Measurements from ENCODE around the gene BOD1. TPM values are rescaled to one million over a fixed set of nuclear protein-coding genes. Genes with fewer than 3 reads are reported as not detected.

The BOD1 gene
- polyA plus RNA-seq, 6 donors from 2014 or later, result 12.3 to 34.2 (median 20.3) TPM

- Mint-ChIP-seq H3K36me3 (no peaks in the 10 kb centered on the region), H3K27me3 (peaks cover 4 to 24% (median 16%) of the 10 kb centered on the region in 3 donors), H3K27ac (peak overlapping the region in 1 of 6 donors; percentile 20), H3K9me3 (no peaks in the 10 kb centered on the region), H3K4me1 (peaks cover 3 to 8% (median 3%) of the 10 kb centered on the region in 3 donors), H3K4me3 (no peak overlapping the region)
- ATAC-seq (ENCODE audit: low read depth in 2 of 2) (no peak), DNase-seq (no peak)
These were observed 15.0 kb upstream of the BOD1 start for GRCh38 chr5:173631478-173631877.

DNA sequence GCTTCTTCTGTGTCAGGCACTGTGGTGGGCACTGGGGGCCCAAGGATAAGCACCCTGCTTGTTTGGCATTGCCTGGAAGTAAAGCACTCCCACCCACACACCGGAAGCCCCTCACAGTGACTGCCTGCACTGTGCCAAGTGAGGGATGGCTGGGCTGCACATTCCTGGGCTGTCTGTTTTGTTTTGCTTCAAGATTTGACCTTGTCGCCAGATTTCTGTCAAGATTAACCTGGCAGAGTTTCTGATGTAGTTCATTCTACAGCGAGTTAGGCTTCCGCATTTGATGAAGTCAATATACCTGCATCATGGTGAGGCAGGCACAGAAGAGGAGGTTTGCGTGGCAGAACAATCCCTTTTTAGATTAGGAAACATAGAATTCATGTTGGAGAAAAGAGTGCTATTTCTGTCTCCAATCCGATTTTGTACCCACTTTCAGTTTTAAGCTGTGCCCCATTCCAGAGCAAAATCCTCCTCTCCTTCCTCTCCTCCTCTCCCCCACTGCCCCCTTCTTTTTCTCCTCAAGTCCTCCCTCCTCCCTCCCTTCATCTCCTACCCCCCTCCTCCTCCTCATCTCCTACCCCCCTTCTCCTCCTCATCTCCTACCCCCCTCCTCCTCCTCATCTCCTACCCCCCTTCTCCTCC is 14.4 kb upstream of the BOD1 start:
- peaks cover 6 to 13% (median 6%) of the 10 kb centered on the region in 3 donors for H3K4me1 Mint-ChIP-seq
- ATAC-seq (ENCODE audit: low read depth in 2 of 2) (no peak), DNase-seq (no peak)
- no peaks in the 10 kb centered on the region for H3K36me3 Mint-ChIP-seq
- peaks cover 4 to 24% (median 16%) of the 10 kb centered on the region in 3 donors for H3K27me3 Mint-ChIP-seq
- no peaks in the 10 kb centered on the region for H3K9me3 Mint-ChIP-seq
- H3K4me3 Mint-ChIP-seq, result no peak overlapping the region
- H3K27ac Mint-ChIP-seq, result peak overlapping the region in 2 of 6 donors; percentile 56 to 59

GRCh38 chr5:173629628-173630027 is 13.2 kb upstream of the BOD1 start:
- Mint-ChIP-seq H3K9me3 (no peaks in the 10 kb centered on the region), H3K27me3 (peaks cover 4 to 19% (median 16%) of the 10 kb centered on the region in 3 donors)

GRCh38 chr5:173628501-173628900 is 12.1 kb upstream of the BOD1 start:
- H3K4me1 Mint-ChIP-seq, result peaks cover 9 to 18% (median 14%) of the 10 kb centered on the region in 3 donors
- H3K36me3 Mint-ChIP-seq, result no peaks in the 10 kb centered on the region
- H3K4me3 Mint-ChIP-seq, result peak overlapping the region in 1 of 8 donors; percentile 22

More at GRCh38 chr5:173629628-173630027, 13.2 kb upstream of the BOD1 start:
- no peak overlapping the region for H3K4me3 Mint-ChIP-seq
- DNase-seq, result no peak
- ATAC-seq (ENCODE audit: low read depth in 2 of 2), result no peak
- H3K4me1 Mint-ChIP-seq, result peaks cover 9 to 18% (median 14%) of the 10 kb centered on the region in 3 donors
- H3K27ac Mint-ChIP-seq, result no peak overlapping the region
- no peaks in the 10 kb centered on the region for H3K36me3 Mint-ChIP-seq

DNA sequence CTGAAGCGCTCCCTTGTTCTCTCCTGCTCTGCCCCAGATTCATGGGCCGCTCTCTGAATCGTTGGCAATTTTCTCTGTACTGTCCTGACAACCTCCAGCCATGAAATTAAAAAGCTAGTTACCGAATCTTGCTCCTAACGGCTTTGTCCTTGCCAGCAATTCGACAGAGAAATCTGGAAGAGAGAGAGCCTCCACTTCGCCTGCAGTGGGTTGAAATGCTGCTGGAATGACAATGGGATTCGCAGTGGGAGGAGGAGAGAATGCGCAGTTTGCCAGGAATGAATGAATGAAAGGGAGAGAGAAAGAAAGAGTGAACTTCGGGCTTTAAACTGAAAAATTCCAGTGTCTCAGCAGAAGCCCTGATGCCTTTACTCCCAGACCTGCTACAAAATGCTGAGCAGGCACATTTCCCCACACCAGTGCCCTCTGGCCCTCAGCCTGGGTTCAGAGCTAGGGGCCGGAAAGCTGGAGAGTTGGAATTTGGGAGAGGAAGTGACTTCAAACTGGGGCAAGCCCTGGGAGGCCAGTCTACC is 11.5 kb upstream of the BOD1 start:
- Mint-ChIP-seq H3K4me3 (no peak overlapping the region), H3K9me3 (no peaks in the 10 kb centered on the region), H3K36me3 (no peaks in the 10 kb centered on the region), H3K27ac (peak overlapping the region in 1 of 6 donors; percentile 56), H3K4me1 (peaks cover 9 to 18% (median 14%) of the 10 kb centered on the region in 3 donors), H3K27me3 (peaks cover 4 to 20% (median 16%) of the 10 kb centered on the region in 3 donors)
- no peak for ATAC-seq (ENCODE audit: low read depth in 2 of 2)
- no peak for DNase-seq

More at GRCh38 chr5:173628501-173628900, 12.1 kb upstream of the BOD1 start:
- Mint-ChIP-seq H3K9me3 (no peaks in the 10 kb centered on the region), H3K27ac (peak overlapping the region in 1 of 6 donors; percentile 62), H3K27me3 (peaks cover 4 to 18% (median 16%) of the 10 kb centered on the region in 3 donors)
- no peak for DNase-seq
- ATAC-seq (ENCODE audit: low read depth in 2 of 2), result no peak

DNA sequence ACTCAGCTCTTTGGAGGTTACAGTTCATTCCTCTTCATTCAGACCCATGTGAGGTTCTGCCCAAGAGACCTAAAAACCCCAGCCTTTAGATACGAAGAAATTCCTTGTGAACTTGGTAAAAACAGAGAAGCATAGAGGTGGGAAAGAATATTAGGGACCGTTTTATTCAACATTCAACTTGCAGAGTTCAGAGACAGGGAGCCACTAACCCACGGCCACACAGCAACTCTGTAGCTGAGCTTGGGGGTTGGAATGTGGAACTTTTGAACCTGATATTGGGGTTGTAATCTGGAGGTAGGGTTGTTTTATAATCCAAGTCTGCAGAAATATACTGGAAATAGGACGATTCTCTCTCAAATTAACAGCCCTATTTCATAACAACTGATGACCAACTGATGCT is 10.8 kb upstream of the BOD1 start:
- DNase-seq (no peak), ATAC-seq (ENCODE audit: low read depth in 2 of 2) (no peak)
- H3K36me3 Mint-ChIP-seq, result no peaks in the 10 kb centered on the region
- H3K27ac Mint-ChIP-seq, result peak overlapping the region in 1 of 6 donors; percentile 56
- H3K4me1 Mint-ChIP-seq, result peaks cover 9 to 14% (median 14%) of the 10 kb centered on the region in 3 donors
- no peak overlapping the region for H3K4me3 Mint-ChIP-seq
- H3K9me3 Mint-ChIP-seq, result no peaks in the 10 kb centered on the region
- H3K27me3 Mint-ChIP-seq, result peaks cover 4 to 15% (median 9%) of the 10 kb centered on the region in 3 donors

GRCh38 chr5:173626505-173626820 is 10.0 kb upstream of the BOD1 start:
- no peak overlapping the region for H3K4me3 Mint-ChIP-seq
- H3K27ac Mint-ChIP-seq, result peak overlapping the region in 1 of 6 donors; percentile 13
- no peak for ATAC-seq (ENCODE audit: low read depth in 2 of 2)
- H3K4me1 Mint-ChIP-seq, result peaks cover 9 to 14% (median 14%) of the 10 kb centered on the region in 3 donors
- no peaks in the 10 kb centered on the region for H3K9me3 Mint-ChIP-seq
- no peaks in the 10 kb centered on the region for H3K36me3 Mint-ChIP-seq
- no peak for DNase-seq
- H3K27me3 Mint-ChIP-seq, result peaks cover 4 to 11% (median 4%) of the 10 kb centered on the region in 3 donors

GRCh38 chr5:173625673-173626504 is 9.4 kb upstream of the BOD1 start:
- Mint-ChIP-seq H3K4me1 (peaks cover 9 to 14% (median 14%) of the 10 kb centered on the region in 3 donors), H3K9me3 (no peaks in the 10 kb centered on the region), H3K27ac (peak overlapping the region in 1 of 6 donors; percentile 76), H3K36me3 (no peaks in the 10 kb centered on the region), H3K4me3 (no peak overlapping the region), H3K27me3 (peaks cover 0 to 8% (median 4%) of the 10 kb centered on the region in 3 donors)
- DNase-seq (peak; percentile 9), ATAC-seq (ENCODE audit: low read depth in 2 of 2) (peak; percentile 91 to 93)

DNA sequence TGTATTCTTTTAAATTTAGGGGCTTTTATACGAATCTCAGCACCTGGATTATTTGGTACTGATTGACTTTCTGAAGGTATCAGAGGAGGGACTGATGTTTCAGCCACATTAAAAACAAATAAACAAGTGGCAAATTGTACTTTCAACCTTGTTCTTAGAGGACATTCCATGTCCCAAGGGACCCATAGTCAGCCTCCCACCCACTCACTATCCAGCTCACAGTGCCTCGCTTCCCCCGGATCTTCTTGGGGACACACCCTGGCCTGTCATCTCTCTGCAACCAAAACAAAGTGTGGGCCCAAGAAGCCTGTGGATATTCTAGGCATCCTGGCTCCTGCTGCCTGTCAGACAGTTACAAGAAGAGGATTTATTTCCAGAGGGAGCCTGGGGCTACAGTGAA is 8.8 kb upstream of the BOD1 start:
- DNase-seq (no peak), ATAC-seq (ENCODE audit: low read depth in 2 of 2) (no peak)
- H3K4me1 Mint-ChIP-seq, result peaks cover 9 to 14% (median 14%) of the 10 kb centered on the region in 3 donors
- H3K27me3 Mint-ChIP-seq, result peaks cover 0 to 8% (median 4%) of the 10 kb centered on the region in 3 donors
- no peaks in the 10 kb centered on the region for H3K9me3 Mint-ChIP-seq
- no peak overlapping the region for H3K27ac Mint-ChIP-seq
- H3K4me3 Mint-ChIP-seq, result no peak overlapping the region
- H3K36me3 Mint-ChIP-seq, result no peaks in the 10 kb centered on the region

GRCh38 chr5:173624282-173624681 is 7.8 kb upstream of the BOD1 start:
- H3K27me3 Mint-ChIP-seq, result peaks cover 0 to 6% (median 4%) of the 10 kb centered on the region in 3 donors

GRCh38 chr5:173623789-173624188 is 7.3 kb upstream of the BOD1 start:
- no peak for ATAC-seq (ENCODE audit: low read depth in 2 of 2)
- no peaks in the 10 kb centered on the region for H3K36me3 Mint-ChIP-seq

More at GRCh38 chr5:173624282-173624681, 7.8 kb upstream of the BOD1 start:
- Mint-ChIP-seq H3K36me3 (no peaks in the 10 kb centered on the region), H3K4me3 (no peak overlapping the region), H3K27ac (peak overlapping the region in 1 of 6 donors; percentile 21), H3K9me3 (no peaks in the 10 kb centered on the region), H3K4me1 (peaks cover 9 to 14% (median 14%) of the 10 kb centered on the region in 3 donors)
- DNase-seq (no peak), ATAC-seq (ENCODE audit: low read depth in 2 of 2) (no peak)

DNA sequence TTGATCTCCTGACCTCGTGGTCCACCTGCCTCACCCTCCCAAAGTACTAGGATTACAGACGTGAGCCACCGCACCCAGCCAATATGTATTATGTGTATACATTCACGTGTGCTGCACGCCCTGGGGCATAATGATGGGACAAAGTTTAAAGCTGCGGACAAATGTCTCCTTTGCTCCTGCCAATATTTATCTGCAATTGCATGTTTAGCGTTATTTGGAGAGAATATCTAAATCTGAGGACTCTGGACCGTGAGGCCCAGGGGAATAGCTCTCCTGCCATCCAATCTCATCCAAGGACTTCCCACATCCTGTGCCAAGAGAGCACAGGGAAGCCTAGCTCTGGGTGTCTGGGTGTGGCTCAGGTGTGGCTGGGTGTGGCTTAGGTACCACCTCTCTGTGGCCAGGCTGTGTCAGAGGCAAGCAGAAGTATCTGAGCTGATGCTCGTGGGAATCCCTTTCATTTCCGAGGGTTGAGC is 6.9 kb upstream of the BOD1 start:
- ATAC-seq (ENCODE audit: low read depth in 2 of 2), result no peak
- peaks cover 0 to 4% (median 0%) of the 10 kb centered on the region in 3 donors for H3K27me3 Mint-ChIP-seq
- H3K36me3 Mint-ChIP-seq, result no peaks in the 10 kb centered on the region
- H3K4me1 Mint-ChIP-seq, result peaks cover 9 to 20% (median 18%) of the 10 kb centered on the region in 3 donors
- H3K4me3 Mint-ChIP-seq, result no peak overlapping the region
- H3K9me3 Mint-ChIP-seq, result no peaks in the 10 kb centered on the region
- no peak overlapping the region for H3K27ac Mint-ChIP-seq
- no peak for DNase-seq

More at GRCh38 chr5:173623789-173624188, 7.3 kb upstream of the BOD1 start:
- Mint-ChIP-seq H3K4me3 (no peak overlapping the region), H3K27ac (no peak overlapping the region), H3K9me3 (no peaks in the 10 kb centered on the region), H3K4me1 (peaks cover 9 to 18% (median 16%) of the 10 kb centered on the region in 3 donors), H3K27me3 (peaks cover 0 to 4% (median 0%) of the 10 kb centered on the region in 3 donors)
- DNase-seq, result no peak

All from naive B cell (primary cell).